Measurements from ENCODE around the gene RASL10A. TPM values are rescaled to one million over a fixed set of nuclear protein-coding genes. Genes with fewer than 3 reads are reported as not detected.

Gene RASL10A
- total RNA-seq, 4 donors from 2014 or later = 0.38 to 3.5 (median 0.75) TPM; not detected in 1

DNA sequence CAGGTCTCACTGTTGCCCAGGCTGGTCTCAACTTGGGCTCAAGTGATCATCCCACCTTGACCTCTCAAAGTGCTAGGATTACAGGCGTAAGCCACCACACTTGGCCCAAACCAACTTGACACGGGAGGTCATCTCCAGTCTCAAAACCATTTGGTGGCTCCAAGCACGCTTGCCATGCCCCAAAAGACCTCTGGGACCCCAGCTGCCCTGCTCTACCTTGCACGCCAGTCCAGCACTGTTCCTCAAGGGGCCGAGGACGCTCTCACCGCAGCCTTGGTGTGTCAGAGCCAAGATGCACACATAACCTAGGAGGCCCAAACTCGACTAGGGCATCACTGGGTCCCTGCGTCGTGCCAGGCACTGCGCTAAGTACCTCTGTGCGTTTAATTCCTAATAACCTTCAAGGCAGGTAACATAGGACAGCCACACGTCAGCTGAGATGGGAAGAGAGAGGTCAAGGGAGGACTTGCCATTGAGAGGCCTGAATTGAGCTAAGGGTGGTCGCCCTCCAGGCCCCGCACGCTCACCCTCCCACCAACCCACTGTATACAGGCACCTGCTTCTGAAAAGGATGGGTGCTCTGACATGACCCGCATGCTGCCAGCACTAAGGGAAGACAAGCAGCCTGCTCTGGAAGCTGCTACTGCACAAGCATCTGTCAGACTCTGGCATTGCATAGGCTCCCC lies 13.6 kb downstream of the RASL10A start:
- H3K4me3 ChIP-seq = no peak overlapping the region
- H3K36me3 ChIP-seq = peaks cover 29 to 50% (median 35%) of the 10 kb centered on the region in 3 donors
- H3K27me3 ChIP-seq = no peaks in the 10 kb centered on the region
- intact Hi-C loops (cut with DNase I) = no loop called here
- no peak for TF ChIP-seq POLR2A (IDR thresholded peaks at IDR 0.05)
- no peaks in the 10 kb centered on the region for H3K9me3 ChIP-seq
- WGBS, 2 donors = 77 to 87% methylated on average over 5 to 12 of the region's 17 CpGs
- H3K4me1 ChIP-seq = peaks cover 14 to 39% (median 15%) of the 10 kb centered on the region in 3 donors
- peak overlapping the region in 1 of 4 donors; percentile 29 for H3K27ac ChIP-seq
- no peak for DNase-seq

DNA sequence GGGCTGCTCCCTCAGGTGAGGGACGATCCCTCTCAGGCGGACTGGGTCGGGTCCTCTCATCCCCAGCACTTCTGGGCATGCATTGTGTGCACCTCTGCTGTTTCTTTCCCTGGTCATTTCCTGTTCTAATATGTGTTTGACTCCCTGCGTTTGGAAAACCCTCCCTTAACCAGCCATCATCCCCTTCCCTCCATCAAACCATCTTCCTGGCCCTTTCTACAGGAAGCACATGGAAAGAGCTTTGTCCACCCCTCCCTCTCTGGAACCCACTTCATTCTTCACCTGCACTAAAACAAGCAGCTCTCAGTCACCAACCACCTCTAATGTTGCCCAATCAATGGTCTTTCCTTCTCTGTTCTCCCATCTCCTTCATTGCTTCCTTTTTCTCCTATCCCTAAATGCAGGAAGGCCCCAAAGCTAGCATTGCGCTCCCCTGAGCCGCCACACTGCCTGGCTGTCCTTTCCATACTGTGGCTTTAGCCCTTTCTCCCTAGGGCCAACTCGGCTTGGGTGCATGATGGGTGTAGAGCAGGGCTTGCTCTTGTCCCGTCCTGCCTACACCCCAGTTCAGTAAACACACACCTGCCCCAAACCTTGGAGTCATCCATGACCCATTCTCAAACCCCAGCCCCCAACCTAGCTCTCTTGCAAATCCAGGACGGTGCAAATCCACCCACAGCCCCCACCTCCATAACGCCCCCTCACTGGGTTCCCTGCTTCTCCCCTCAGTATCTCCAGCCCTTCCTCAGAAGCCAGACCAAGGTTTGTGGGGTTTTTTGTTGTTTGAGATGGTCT lies 14.5 kb downstream of the RASL10A start:
- WGBS, 2 donors = 53 to 59% methylated on average over 10 of the region's 10 CpGs
- Histone ChIP-seq H3K9me3 (no peaks in the 10 kb centered on the region), H3K4me3 (no peak overlapping the region), H3K27ac (no peak overlapping the region), H3K27me3 (no peaks in the 10 kb centered on the region), H3K4me1 (peaks cover 9 to 31% (median 15%) of the 10 kb centered on the region in 3 donors), H3K36me3 (peaks cover 37 to 58% (median 43%) of the 10 kb centered on the region in 3 donors)
- TF ChIP-seq POLR2A (IDR thresholded peaks at IDR 0.05) = no peak
- TF ChIP-seq, protein P1, sequence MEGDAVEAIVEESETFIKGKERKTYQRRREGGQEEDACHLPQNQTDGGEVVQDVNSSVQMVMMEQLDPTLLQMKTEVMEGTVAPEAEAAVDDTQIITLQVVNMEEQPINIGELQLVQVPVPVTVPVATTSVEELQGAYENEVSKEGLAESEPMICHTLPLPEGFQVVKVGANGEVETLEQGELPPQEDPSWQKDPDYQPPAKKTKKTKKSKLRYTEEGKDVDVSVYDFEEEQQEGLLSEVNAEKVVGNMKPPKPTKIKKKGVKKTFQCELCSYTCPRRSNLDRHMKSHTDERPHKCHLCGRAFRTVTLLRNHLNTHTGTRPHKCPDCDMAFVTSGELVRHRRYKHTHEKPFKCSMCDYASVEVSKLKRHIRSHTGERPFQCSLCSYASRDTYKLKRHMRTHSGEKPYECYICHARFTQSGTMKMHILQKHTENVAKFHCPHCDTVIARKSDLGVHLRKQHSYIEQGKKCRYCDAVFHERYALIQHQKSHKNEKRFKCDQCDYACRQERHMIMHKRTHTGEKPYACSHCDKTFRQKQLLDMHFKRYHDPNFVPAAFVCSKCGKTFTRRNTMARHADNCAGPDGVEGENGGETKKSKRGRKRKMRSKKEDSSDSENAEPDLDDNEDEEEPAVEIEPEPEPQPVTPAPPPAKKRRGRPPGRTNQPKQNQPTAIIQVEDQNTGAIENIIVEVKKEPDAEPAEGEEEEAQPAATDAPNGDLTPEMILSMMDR (IDR thresholded peaks at IDR 0.05) = no peak
- intact Hi-C loops (cut with DNase I) = no loop called here
- no peak for DNase-seq

DNA sequence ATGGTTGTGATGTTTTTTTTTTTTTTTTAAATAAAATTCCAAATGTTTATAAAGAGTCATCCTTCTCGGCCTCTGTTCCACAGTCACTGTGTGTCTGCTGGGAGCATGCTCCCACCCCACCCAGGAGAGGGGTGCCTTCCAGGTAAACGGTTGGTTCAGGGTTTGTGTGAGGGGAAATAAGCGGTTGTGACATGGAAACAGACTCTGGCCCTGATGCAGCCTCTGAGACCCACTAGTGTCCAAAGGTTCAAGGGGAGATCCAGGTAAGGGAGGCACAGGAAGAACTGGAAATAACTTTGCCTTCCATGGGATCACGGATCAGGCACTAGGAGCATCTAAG lies 15.1 kb downstream of the RASL10A start:
- peaks cover 42 to 64% (median 49%) of the 10 kb centered on the region in 3 donors for H3K36me3 ChIP-seq
- TF ChIP-seq, protein P1 (IDR thresholded peaks at IDR 0.05) = no peak
- TF ChIP-seq POLR2A (IDR thresholded peaks at IDR 0.05) = no peak

DNA sequence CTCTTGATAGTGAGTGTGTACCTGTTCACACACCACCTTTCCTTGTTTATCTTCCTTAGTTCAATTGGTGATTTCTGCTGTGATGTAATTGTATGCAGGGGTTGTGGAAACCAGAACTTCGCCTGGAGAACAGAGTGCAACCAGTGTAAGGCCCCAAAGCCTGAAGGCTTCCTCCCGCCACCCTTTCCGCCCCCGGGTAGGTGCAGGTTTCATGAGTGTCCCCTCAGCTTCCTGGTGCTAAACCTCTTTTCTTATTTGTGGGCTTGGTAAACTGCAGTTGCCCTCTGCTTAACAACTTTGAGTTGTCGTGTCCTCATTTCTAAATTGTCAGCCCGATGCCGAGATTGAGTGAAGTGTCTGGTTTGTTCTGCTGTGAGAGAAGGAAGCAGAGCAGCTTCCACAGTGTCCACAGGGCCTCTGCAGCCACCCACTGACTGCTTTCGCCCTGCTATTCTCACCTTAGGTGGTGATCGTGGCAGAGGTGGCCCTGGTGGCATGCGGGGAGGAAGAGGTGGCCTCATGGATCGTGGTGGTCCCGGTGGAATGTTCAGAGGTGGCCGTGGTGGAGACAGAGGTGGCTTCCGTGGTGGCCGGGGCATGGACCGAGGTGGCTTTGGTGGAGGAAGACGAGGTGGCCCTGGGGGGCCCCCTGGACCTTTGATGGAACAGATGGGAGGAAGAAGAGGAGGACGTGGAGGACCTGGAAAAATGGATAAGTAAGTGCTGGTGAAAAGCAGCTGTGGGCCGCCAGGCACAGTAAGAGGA lies 16.2 kb downstream of the RASL10A start:
- TF ChIP-seq, protein P1 (IDR thresholded peaks at IDR 0.05) = no peak
- no peak for TF ChIP-seq POLR2A (IDR thresholded peaks at IDR 0.05)
- Histone ChIP-seq H3K27me3 (no peaks in the 10 kb centered on the region), H3K9me3 (no peaks in the 10 kb centered on the region), H3K4me3 (no peak overlapping the region), H3K27ac (no peak overlapping the region), H3K4me1 (peaks cover 9 to 19% (median 12%) of the 10 kb centered on the region in 3 donors), H3K36me3 (peaks cover 45 to 75% (median 60%) of the 10 kb centered on the region in 3 donors)
- no peak for DNase-seq
- 78 to 91% methylated on average over 10 to 14 of the region's 19 CpGs for WGBS, 2 donors
- intact Hi-C loops (cut with DNase I) = no loop called here

More for the DNA sequence above, 15.1 kb downstream of the RASL10A start:
- no peaks in the 10 kb centered on the region for H3K27me3 ChIP-seq
- no peak for DNase-seq
- H3K4me3 ChIP-seq = no peak overlapping the region
- no peaks in the 10 kb centered on the region for H3K9me3 ChIP-seq
- H3K4me1 ChIP-seq = peaks cover 9 to 25% (median 12%) of the 10 kb centered on the region in 3 donors
- H3K27ac ChIP-seq = no peak overlapping the region
- intact Hi-C loops (cut with DNase I) = no loop called here
- WGBS, 2 donors = 66 to 100% methylated on average over 1 to 4 of the region's 4 CpGs

DNA sequence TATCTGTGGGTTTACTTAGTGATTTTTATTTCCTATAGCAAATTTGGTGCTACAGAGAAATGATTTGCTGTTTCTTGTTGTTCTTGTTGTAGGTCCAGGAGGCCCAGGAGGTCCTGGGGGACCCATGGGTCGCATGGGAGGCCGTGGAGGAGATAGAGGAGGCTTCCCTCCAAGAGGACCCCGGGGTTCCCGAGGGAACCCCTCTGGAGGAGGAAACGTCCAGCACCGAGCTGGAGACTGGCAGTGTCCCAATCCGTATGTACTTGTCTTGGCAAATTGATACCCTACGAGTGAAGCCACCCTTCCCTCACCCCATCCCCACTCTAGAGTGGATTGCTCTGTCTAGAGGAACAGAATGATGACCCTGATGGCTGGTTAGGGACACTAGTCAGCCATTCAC lies 16.9 kb downstream of the RASL10A start:
- Histone ChIP-seq H3K36me3 (peaks cover 49 to 82% (median 65%) of the 10 kb centered on the region in 3 donors), H3K4me1 (peaks cover 9 to 19% (median 12%) of the 10 kb centered on the region in 3 donors), H3K27me3 (no peaks in the 10 kb centered on the region), H3K4me3 (no peak overlapping the region), H3K27ac (no peak overlapping the region), H3K9me3 (no peaks in the 10 kb centered on the region)
- TF ChIP-seq POLR2A (IDR thresholded peaks at IDR 0.05) = no peak
- TF ChIP-seq, protein P1 (IDR thresholded peaks at IDR 0.05) = no peak
- intact Hi-C loops (cut with DNase I) = no loop called here
- WGBS, 2 donors = 76 to 100% methylated on average over 3 to 8 of the region's 8 CpGs
- no peak for DNase-seq
